Measurements from ENCODE around the gene FOXK2.
"Not testable (repeated sequence)": the region's sequence is repeated elsewhere in the genome, so short reads cannot be mapped to it uniquely, and the experiment has no call there.

Gene FOXK2

GRCh38 chr17:82537228-82537627 is 17.7 kb downstream of the FOXK2 start:
- not testable (repeated sequence) for H3K9me3 ChIP-seq (ENCODE audit: control insufficient read depth in 2 of 2, low read length in 2 of 2); H3K36me3 ChIP-seq (ENCODE audit: control insufficient read depth in 2 of 2, insufficient read depth in 2 of 2, low read length in 2 of 2); H3K27me3 ChIP-seq (ENCODE audit: control insufficient read depth in 1 of 2, insufficient read depth in 2 of 2, low read length in 2 of 2); H3K9ac ChIP-seq (ENCODE audit: low read length in 2 of 2); H3K4me3 ChIP-seq (ENCODE audit: low read length in 2 of 2)
- peak overlapping the region; percentile 76 for H3K27ac ChIP-seq (ENCODE audit: low read length)
- H3K4me1 ChIP-seq (ENCODE audit: control insufficient read depth, insufficient read depth, low read length) = peaks cover 24% of the 10 kb centered on the region

GRCh38 chr17:82539076-82539475 is 19.5 kb downstream of the FOXK2 start:
- not testable (repeated sequence) for H3K36me3 ChIP-seq (ENCODE audit: control insufficient read depth in 2 of 2, insufficient read depth in 2 of 2, low read length in 2 of 2); H3K27ac ChIP-seq (ENCODE audit: low read length); H3K27me3 ChIP-seq (ENCODE audit: control insufficient read depth in 1 of 2, insufficient read depth in 2 of 2, low read length in 2 of 2); H3K9ac ChIP-seq (ENCODE audit: low read length in 2 of 2); H3K9me3 ChIP-seq (ENCODE audit: control insufficient read depth in 2 of 2, low read length in 2 of 2); H3K4me3 ChIP-seq (ENCODE audit: low read length in 2 of 2)
- H3K4me1 ChIP-seq (ENCODE audit: control insufficient read depth, insufficient read depth, low read length) = peaks cover 24% of the 10 kb centered on the region

DNA sequence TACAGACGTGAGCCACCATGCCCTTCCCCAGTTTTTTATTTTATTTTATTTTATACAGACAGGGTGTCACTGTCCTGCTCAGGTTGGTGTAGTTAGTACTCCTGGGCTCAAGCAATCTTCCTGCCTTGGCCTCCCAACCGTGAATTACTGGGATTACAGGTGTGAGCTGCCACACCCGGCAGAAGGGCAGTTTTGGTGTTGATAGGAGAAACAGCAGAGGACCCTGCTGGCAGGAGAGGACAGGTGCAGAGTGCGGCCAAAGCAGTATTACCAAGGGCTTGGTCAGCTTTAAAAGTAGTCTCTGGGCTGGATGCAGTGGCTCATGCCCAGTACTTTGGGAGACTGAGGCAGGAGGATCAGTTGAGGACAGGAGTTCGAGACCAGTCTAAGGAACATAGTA is 22.9 kb downstream of the FOXK2 start:
- no peak overlapping the region for H3K27ac ChIP-seq (ENCODE audit: low read length)
- no peaks in the 10 kb centered on the region for H3K9me3 ChIP-seq (ENCODE audit: control insufficient read depth in 2 of 2, low read length in 2 of 2)
- H3K36me3 ChIP-seq (ENCODE audit: control insufficient read depth in 2 of 2, insufficient read depth in 2 of 2, low read length in 2 of 2) = no peaks in the 10 kb centered on the region
- no peaks in the 10 kb centered on the region for H3K27me3 ChIP-seq (ENCODE audit: control insufficient read depth in 1 of 2, insufficient read depth in 2 of 2, low read length in 2 of 2)
- no peak overlapping the region for H3K9ac ChIP-seq (ENCODE audit: low read length in 2 of 2)
- H3K4me1 ChIP-seq (ENCODE audit: control insufficient read depth, insufficient read depth, low read length) = peaks cover 26% of the 10 kb centered on the region
- H3K4me3 ChIP-seq (ENCODE audit: low read length in 2 of 2) = no peak overlapping the region

DNA sequence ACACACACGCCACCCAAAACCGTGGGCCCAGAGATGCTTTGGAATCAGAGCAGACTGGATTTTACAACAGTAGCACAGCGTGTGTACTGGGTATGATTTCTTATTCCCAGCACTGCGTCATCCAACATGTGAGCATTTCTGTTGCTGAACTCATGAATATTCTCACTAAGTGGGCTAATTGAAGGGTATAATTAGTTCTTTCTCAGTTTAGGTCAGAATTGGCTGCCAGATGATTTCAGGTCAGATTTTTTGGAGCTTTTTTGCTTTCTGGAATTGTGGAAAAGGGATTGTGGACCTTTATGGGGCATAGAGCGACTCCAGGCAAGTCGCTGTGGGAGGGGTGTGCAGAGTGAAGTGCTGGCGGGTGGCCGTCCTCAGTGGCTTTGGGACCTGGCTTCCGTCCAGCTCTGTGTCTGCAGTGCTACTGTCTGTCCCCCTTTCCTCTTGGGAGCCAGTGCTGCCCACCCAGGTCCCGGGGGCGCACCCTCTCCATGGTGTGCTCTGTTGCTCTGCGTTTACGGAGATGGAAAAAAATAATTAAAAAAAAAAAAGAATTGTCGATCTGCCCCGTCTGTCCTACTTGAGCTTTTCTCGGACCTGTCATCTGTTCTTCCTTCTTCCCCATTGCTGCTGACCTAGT is 25.0 kb downstream of the FOXK2 start:
- H3K4me3 ChIP-seq (ENCODE audit: low read length in 2 of 2) = peak overlapping the region in 1 of 2 donors; percentile 54
- peaks cover 0 to 2% of the 10 kb centered on the region in 2 donors for H3K36me3 ChIP-seq (ENCODE audit: control insufficient read depth in 2 of 2, insufficient read depth in 2 of 2, low read length in 2 of 2)
- no peaks in the 10 kb centered on the region for H3K27me3 ChIP-seq (ENCODE audit: control insufficient read depth in 1 of 2, insufficient read depth in 2 of 2, low read length in 2 of 2)
- H3K9me3 ChIP-seq (ENCODE audit: control insufficient read depth in 2 of 2, low read length in 2 of 2) = no peaks in the 10 kb centered on the region
- H3K9ac ChIP-seq (ENCODE audit: low read length in 2 of 2) = no peak overlapping the region
- peaks cover 25% of the 10 kb centered on the region for H3K4me1 ChIP-seq (ENCODE audit: control insufficient read depth, insufficient read depth, low read length)
- H3K27ac ChIP-seq (ENCODE audit: low read length) = no peak overlapping the region

GRCh38 chr17:82545071-82545462 is 25.5 kb downstream of the FOXK2 start:
- Histone ChIP-seq H3K9ac (ENCODE audit: low read length in 2 of 2) (no peak overlapping the region), H3K4me3 (ENCODE audit: low read length in 2 of 2) (peak overlapping the region in 1 of 2 donors; percentile 54), H3K4me1 (ENCODE audit: control insufficient read depth, insufficient read depth, low read length) (peaks cover 25% of the 10 kb centered on the region), H3K27ac (ENCODE audit: low read length) (no peak overlapping the region), H3K36me3 (ENCODE audit: control insufficient read depth in 2 of 2, insufficient read depth in 2 of 2, low read length in 2 of 2) (peaks cover 0 to 2% of the 10 kb centered on the region in 2 donors), H3K27me3 (ENCODE audit: control insufficient read depth in 1 of 2, insufficient read depth in 2 of 2, low read length in 2 of 2) (no peaks in the 10 kb centered on the region), H3K9me3 (ENCODE audit: control insufficient read depth in 2 of 2, low read length in 2 of 2) (no peaks in the 10 kb centered on the region)

GRCh38 chr17:82547981-82548380 is 28.4 kb downstream of the FOXK2 start:
- H3K27ac ChIP-seq (ENCODE audit: low read length) = no peak overlapping the region
- no peak overlapping the region for H3K4me3 ChIP-seq (ENCODE audit: low read length in 2 of 2)
- H3K27me3 ChIP-seq (ENCODE audit: control insufficient read depth in 1 of 2, insufficient read depth in 2 of 2, low read length in 2 of 2) = no peaks in the 10 kb centered on the region
- peaks cover 40% of the 10 kb centered on the region for H3K4me1 ChIP-seq (ENCODE audit: control insufficient read depth, insufficient read depth, low read length)
- no peaks in the 10 kb centered on the region for H3K9me3 ChIP-seq (ENCODE audit: control insufficient read depth in 2 of 2, low read length in 2 of 2)
- H3K9ac ChIP-seq (ENCODE audit: low read length in 2 of 2) = no peak overlapping the region
- H3K36me3 ChIP-seq (ENCODE audit: control insufficient read depth in 2 of 2, insufficient read depth in 2 of 2, low read length in 2 of 2) = peaks cover 0 to 2% of the 10 kb centered on the region in 2 donors

GRCh38 chr17:82548681-82549303 is 29.3 kb downstream of the FOXK2 start:
- peaks cover 46% of the 10 kb centered on the region for H3K4me1 ChIP-seq (ENCODE audit: control insufficient read depth, insufficient read depth, low read length)
- no peaks in the 10 kb centered on the region for H3K27me3 ChIP-seq (ENCODE audit: control insufficient read depth in 1 of 2, insufficient read depth in 2 of 2, low read length in 2 of 2)
- H3K9me3 ChIP-seq (ENCODE audit: control insufficient read depth in 2 of 2, low read length in 2 of 2) = no peaks in the 10 kb centered on the region
- H3K27ac ChIP-seq (ENCODE audit: low read length) = no peak overlapping the region
- H3K9ac ChIP-seq (ENCODE audit: low read length in 2 of 2) = no peak overlapping the region
- H3K36me3 ChIP-seq (ENCODE audit: control insufficient read depth in 2 of 2, insufficient read depth in 2 of 2, low read length in 2 of 2) = peaks cover 0 to 2% of the 10 kb centered on the region in 2 donors
- no peak overlapping the region for H3K4me3 ChIP-seq (ENCODE audit: low read length in 2 of 2)

- H3K9me3 ChIP-seq (ENCODE audit: control insufficient read depth in 2 of 2, low read length in 2 of 2) = no peaks in the 10 kb centered on the region
- no peak overlapping the region for H3K9ac ChIP-seq (ENCODE audit: low read length in 2 of 2)
- H3K4me3 ChIP-seq (ENCODE audit: low read length in 2 of 2) = peak overlapping the region in 1 of 2 donors; percentile 40
- peaks cover 36% of the 10 kb centered on the region for H3K4me1 ChIP-seq (ENCODE audit: control insufficient read depth, insufficient read depth, low read length)
- peaks cover 0 to 2% of the 10 kb centered on the region in 2 donors for H3K36me3 ChIP-seq (ENCODE audit: control insufficient read depth in 2 of 2, insufficient read depth in 2 of 2, low read length in 2 of 2)
- no peak overlapping the region for H3K27ac ChIP-seq (ENCODE audit: low read length)
- no peaks in the 10 kb centered on the region for H3K27me3 ChIP-seq (ENCODE audit: control insufficient read depth in 1 of 2, insufficient read depth in 2 of 2, low read length in 2 of 2)
These were observed 32.4 kb downstream of the FOXK2 start for GRCh38 chr17:82551779-82552457.

DNA sequence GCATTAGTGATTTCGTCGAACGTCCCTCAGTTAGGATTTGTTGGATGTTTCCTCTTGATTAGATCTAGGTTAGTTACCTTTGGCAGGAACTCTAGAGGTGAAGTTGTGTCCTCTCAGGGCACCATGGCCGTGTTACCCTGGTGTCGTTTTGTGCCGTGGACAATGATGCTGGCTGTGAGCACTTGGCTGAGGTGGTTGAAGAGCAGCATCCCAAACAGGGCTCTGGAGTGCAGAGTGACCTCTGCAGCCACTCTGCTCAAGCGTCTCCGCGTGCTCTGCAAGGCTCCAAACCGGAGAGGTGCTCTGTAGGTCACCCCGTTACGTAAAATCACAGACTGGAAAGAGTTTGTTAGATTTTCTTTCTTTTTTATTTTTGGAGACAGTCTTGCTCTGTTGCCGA is 33.0 kb downstream of the FOXK2 start:
- H3K36me3 ChIP-seq (ENCODE audit: control insufficient read depth in 2 of 2, insufficient read depth in 2 of 2, low read length in 2 of 2) = peaks cover 0 to 2% of the 10 kb centered on the region in 2 donors
- H3K27me3 ChIP-seq (ENCODE audit: control insufficient read depth in 1 of 2, insufficient read depth in 2 of 2, low read length in 2 of 2) = no peaks in the 10 kb centered on the region
- no peaks in the 10 kb centered on the region for H3K9me3 ChIP-seq (ENCODE audit: control insufficient read depth in 2 of 2, low read length in 2 of 2)
- H3K9ac ChIP-seq (ENCODE audit: low read length in 2 of 2) = no peak overlapping the region
- H3K4me3 ChIP-seq (ENCODE audit: low read length in 2 of 2) = no peak overlapping the region
- no peak overlapping the region for H3K27ac ChIP-seq (ENCODE audit: low read length)
- H3K4me1 ChIP-seq (ENCODE audit: control insufficient read depth, insufficient read depth, low read length) = peaks cover 36% of the 10 kb centered on the region

DNA sequence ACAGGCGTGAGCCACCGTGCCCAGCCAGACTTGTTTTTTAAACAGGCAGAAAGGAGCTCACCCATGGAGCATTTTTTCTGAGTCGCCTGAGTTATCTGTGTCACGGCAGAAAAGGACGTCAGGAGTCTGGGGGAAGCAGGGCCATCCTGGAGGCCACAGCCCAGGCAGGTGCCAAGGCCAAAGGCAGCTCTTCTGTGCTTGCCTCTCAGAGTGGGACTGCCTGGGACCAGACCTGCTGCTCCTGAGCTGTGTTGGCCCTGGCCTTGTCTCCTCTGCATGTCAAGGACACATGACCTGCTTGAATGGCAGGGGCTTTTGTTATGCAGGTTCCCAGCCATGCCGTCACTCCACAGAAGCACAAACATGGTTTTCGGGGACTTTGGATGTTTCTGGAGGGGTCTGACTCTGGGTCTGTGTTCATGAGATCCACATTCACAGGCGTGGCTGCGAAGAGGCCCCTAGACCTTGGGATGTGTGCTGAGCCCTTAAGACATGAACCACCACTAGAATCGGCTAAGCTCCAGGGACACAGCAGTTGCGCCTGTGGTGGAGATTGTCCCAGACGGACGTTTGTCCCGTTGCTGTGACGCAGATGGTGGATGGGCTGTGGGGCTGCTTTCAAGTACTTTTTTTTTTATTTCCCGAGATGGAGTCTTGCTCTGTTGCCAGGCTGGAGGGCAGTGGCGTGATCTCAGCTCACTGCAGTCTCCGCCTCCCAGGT is 33.8 kb downstream of the FOXK2 start:
- H3K36me3 ChIP-seq (ENCODE audit: control insufficient read depth in 2 of 2, insufficient read depth in 2 of 2, low read length in 2 of 2) = peaks cover 0 to 2% of the 10 kb centered on the region in 2 donors
- no peaks in the 10 kb centered on the region for H3K9me3 ChIP-seq (ENCODE audit: control insufficient read depth in 2 of 2, low read length in 2 of 2)
- peaks cover 36% of the 10 kb centered on the region for H3K4me1 ChIP-seq (ENCODE audit: control insufficient read depth, insufficient read depth, low read length)
- H3K27ac ChIP-seq (ENCODE audit: low read length) = peak overlapping the region; percentile 78
- H3K9ac ChIP-seq (ENCODE audit: low read length in 2 of 2) = no peak overlapping the region
- no peaks in the 10 kb centered on the region for H3K27me3 ChIP-seq (ENCODE audit: control insufficient read depth in 1 of 2, insufficient read depth in 2 of 2, low read length in 2 of 2)
- H3K4me3 ChIP-seq (ENCODE audit: low read length in 2 of 2) = no peak overlapping the region
